Retinal pigment epithelial cell (primary cell): Measurements from ENCODE around the gene FAM186B.

Source experiments
- DNase-seq: peaks from one replicate; pipeline ENCODE4 v3.0.0-alpha.2; 2010; ENCODE audit warnings: low read depth
- H3K4me3 ChIP-seq: 2 replicates; pipeline ENCODE4 v1.5.1; 2011; ENCODE audit warnings: mild to moderate bottlenecking, low read length, control low read depth, moderate library complexity
- TF ChIP-seq, protein P1 (sequence below): conservative IDR thresholded peaks from 2 replicates; pipeline ENCODE4 v1.5.1; 2011; ENCODE audit warnings: low read depth, low read length, control low read depth, inconsistent platforms

FAM186B gene

DNA sequence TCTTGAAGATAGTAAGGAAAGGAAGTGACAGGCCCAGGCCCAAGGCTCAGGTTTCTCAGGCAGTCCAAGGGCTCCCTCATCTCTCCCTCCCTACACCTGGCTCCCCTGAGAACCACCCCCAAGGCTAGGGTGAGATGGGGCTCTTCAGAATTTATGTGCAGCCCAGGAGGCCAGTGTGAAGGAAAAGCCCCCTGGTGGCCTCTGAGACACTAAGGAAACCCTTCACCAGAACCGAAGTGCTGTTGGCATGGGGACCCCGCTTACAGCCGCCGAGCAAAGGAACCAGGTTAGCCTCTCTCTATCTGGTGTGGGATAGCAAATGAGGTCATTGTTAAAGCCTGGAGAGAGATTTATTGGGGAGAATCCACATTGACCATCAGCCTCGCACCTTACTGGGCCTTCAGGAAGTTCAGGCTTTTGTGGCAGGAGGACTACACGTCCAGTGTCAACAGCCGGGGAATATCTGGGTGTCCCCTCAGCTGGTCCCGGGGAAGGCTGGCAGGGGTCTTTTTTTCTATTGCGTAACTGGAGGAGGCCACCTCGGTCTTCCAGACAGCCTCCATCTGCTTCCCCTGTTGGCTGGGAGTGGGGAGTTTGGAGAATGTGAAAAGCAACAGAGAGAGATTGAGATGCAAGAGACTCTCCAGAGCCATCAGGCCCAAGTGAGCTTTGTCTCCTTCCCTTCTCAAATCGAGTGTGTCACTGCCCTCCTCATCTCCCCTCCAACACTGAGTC, 18.1 kb downstream of the FAM186B start:
- TF ChIP-seq, protein P1, sequence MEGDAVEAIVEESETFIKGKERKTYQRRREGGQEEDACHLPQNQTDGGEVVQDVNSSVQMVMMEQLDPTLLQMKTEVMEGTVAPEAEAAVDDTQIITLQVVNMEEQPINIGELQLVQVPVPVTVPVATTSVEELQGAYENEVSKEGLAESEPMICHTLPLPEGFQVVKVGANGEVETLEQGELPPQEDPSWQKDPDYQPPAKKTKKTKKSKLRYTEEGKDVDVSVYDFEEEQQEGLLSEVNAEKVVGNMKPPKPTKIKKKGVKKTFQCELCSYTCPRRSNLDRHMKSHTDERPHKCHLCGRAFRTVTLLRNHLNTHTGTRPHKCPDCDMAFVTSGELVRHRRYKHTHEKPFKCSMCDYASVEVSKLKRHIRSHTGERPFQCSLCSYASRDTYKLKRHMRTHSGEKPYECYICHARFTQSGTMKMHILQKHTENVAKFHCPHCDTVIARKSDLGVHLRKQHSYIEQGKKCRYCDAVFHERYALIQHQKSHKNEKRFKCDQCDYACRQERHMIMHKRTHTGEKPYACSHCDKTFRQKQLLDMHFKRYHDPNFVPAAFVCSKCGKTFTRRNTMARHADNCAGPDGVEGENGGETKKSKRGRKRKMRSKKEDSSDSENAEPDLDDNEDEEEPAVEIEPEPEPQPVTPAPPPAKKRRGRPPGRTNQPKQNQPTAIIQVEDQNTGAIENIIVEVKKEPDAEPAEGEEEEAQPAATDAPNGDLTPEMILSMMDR, result peak; percentile 10
- no peak overlapping the region for H3K4me3 ChIP-seq
- no peak for DNase-seq

DNA sequence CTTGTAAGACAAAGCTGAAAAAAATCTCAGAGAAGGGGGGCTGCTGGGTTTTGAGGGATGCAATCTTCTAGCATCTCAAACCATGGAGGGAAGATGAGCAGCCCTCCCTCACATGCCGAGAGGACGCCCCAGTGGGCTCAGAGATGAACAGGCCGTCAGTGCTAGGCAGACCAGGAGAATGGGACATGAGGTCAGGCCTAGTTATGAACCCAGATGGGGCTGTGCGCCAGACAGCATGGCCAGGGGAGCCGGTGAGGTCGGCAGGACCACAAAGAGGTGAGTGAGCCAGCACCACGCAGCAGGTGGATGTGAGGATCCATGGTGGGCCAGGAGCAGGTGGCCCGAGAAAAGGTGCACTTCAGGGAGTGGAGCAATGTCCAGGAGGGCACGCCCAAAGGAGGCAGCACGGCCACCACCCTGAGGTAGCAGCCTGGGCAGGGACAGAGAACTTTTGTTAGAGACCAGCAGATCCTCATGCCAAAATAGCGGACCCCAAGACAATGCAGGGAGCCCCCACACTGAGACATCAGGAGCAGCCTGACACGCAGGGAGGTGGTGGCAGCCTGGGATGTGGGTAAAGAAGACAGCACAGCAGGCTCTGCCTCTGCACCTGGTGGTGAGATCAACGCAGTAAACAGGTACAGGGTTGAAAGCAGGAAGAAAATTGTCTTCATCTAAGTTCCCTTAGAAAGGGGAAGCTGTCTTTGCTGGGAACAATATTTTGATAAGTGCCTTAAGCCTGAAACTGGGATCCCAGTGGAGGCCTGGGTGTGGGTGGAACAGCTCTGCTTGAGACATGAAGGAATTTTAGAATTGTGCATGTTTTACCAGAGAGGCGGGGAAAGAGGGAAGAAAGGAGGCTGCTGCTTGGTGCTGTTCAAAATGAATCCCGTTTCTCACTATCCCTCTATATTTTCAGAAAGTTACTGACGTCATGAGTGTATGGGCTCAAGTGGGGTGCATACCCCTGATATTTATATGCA, 19.7 kb downstream of the FAM186B start:
- DNase-seq, result no peak
- no peak overlapping the region for H3K4me3 ChIP-seq
- TF ChIP-seq, protein P1, result no peak

DNA sequence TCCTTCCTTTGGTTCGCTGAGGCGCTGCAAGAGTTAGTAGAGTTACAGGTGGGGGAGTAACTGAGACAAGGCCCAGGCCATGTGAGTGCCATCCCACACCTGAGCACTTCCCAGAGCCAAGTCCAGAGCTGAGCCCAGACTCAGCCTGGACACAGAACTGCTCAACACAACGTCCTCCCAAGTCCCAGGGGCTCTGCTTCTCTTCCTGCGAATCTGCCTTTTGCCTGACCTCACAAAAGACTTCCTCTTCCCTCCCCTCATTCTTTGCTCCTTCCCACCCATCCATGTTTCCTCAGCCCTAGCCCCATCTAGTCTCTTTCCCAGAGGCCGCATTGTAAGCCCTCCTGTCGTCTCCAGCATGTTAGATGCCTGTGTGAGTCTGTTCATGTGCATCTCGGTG, 20.8 kb downstream of the FAM186B start:
- no peak for DNase-seq
- TF ChIP-seq, protein P1, result no peak
- H3K4me3 ChIP-seq, result no peak overlapping the region

DNA sequence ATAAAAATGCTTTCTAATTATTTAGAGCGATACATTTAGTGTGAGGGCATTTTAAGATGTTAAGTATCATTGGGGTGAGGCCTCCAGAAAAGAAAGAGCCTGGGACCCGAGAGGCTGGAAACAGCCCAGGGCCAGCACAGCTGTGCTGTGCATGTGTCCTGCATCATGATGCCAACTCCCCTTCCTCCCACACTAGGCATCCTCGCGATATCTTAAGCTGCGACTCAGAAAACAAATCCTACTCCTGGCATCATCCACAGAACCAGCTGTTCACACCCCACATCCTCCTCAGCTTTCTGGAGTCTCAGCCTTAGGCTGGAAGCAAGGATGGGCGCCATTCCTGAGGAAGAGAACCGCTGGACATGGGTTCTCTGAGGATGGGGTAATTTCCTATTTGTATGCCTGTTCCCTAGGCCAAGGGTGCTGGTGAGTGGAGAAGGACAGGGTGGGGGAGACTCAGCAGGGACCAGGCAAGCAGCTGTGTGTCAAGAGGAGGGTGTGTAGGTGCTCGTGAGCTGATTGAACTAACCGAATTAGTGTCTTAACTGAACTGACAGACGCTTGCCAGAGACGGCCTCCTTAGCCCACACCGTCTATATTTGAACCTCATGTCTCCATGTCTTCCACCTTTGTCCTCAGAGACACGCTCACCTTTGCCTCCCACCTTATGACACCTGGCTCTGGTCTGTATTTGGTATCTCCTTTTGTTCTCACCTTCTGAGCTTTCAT, 21.9 kb downstream of the FAM186B start:
- H3K4me3 ChIP-seq, result no peak overlapping the region
- TF ChIP-seq, protein P1, result no peak
- no peak for DNase-seq

DNA sequence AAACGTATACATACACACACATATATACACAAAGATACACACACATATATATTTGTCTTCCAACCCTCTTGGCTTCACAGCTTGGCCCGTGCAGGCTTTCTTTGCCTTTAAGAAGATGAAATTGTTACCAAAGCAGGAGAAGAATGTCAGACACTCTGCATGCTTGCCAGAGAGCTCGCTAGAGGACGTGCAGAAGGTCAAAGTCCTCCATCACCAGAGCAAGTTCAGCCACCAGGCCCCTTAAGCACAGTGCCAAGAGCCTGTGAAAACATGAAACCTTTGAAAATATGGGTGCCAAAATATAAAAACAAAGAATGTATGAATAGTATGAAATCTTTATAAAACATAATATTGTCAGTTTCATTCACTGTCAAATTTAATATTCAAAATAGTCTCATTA, 22.6 kb downstream of the FAM186B start:
- no peak overlapping the region for H3K4me3 ChIP-seq
- no peak for DNase-seq
- TF ChIP-seq, protein P1, result no peak

DNA sequence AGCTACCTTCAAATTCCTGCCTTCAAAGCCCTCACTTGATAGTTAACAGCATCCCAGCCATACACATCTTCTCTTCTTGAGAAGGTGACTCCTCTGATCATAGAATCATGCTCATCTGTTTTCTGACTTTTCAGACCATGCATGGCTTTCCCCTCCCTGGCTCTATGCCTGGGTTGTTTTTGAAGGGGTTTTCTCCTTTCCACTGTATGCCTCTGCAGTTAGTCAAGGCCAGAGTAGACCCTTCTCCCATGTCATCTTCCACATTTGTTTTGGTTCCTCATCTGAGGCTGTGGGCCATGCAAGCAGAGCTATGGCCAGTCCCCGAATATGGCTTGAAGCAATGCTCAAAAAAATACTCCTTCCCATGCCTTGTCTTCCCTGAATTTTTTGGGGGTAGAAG, 23.2 kb downstream of the FAM186B start:
- no peak overlapping the region for H3K4me3 ChIP-seq
- TF ChIP-seq, protein P1, result no peak
- DNase-seq, result no peak
